Suprapubic skin (tissue), 4 donors: ENCODE data around the gene ADH5. TPM values are rescaled to one million over a fixed set of nuclear protein-coding genes. Genes with fewer than 3 reads are reported as not detected.
"Not testable (repeated sequence)": the region's sequence is repeated elsewhere in the genome, so short reads cannot be mapped to it uniquely, and the experiment has no call there.

Experiments used
- DNase-seq, 2 donors: peaks; one replicate each; pipeline ENCODE4 v3.0.0-alpha.2; 2019; ENCODE audit warnings: low spot score in 2 of 2
- H3K27ac ChIP-seq: fragments of 200-600 bp; sonication (generic); one replicate; pipeline ENCODE4 v1.5.1; 2019
- H3K27me3 ChIP-seq: fragments of 200-600 bp; sonication (generic); one replicate; pipeline ENCODE4 v1.5.1; 2019
- H3K36me3 ChIP-seq: fragments of 200-600 bp; sonication (generic); one replicate; pipeline ENCODE4 v1.5.1; 2019
- H3K4me1 ChIP-seq: fragments of 200-600 bp; sonication (generic); one replicate; pipeline ENCODE4 v1.5.1; 2019
- H3K4me3 ChIP-seq: fragments of 200-600 bp; sonication (generic); one replicate; pipeline ENCODE4 v1.5.1; 2019; ENCODE audit warnings: mild to moderate bottlenecking
- H3K9me3 ChIP-seq: fragments of 200-600 bp; sonication (generic); one replicate; pipeline ENCODE4 v1.5.1; 2019
- CTCF ChIP-seq, 2 donors: fragments of 200-600 bp in 1 of 2; fragments of 450-650 bp in 1 of 2; sonication (generic) in 1 of 2; IDR thresholded peaks; one replicate each; pipeline ENCODE4 v1.5.1; 2016 to 2019; ENCODE audit warnings: antibody characterized with exemption in 2 of 2, mild to moderate bottlenecking in 1 of 2, moderate library complexity in 1 of 2
- EP300 ChIP-seq: sonication (generic); formaldehyde crosslinking; IDR thresholded peaks from one replicate; pipeline ENCODE4 v1.6.1; 2017; ENCODE audit warnings: antibody characterized with exemption
- POLR2A ChIP-seq, 2 donors: fragments of 450-650 bp; IDR thresholded peaks; one replicate each; pipeline ENCODE4 v1.6.1; 2017; ENCODE audit warnings: antibody characterized with exemption in 2 of 2, mild to moderate bottlenecking in 2 of 2, moderate library complexity in 2 of 2
- POLR2AphosphoS5 ChIP-seq, 3 donors: sonication (generic); formaldehyde crosslinking; IDR thresholded peaks; one replicate each; pipeline ENCODE4 v1.6.1; 2017; ENCODE audit warnings: antibody characterized with exemption in 3 of 3
- WGBS: methylation state at CpG from one replicate; pipeline ENCODE4 v1.1.5; 2018; 5-methylcytosine and 5-hydroxymethylcytosine counted together
- total RNA-seq, 4 donors: library from RNA; depleted of rRNA; stranded (reverse); fragments of >200 nt; gene quantifications; one replicate each; pipeline ENCODE4 v1.1.0, GENCODE V29; 2016

The ADH5 gene
- total RNA-seq, 4 donors from 2014 or later = 42.9 to 83.9 (median 63.8) TPM

- WGBS = 92% methylated on average over 1 of the region's 1 CpG
- TF ChIP-seq EP300 = no peak
- no peak for TF ChIP-seq POLR2AphosphoS5 (IDR thresholded peaks at IDR 0.05)
- TF ChIP-seq POLR2A (IDR thresholded peaks at IDR 0.05) = no peak
- no peak for TF ChIP-seq CTCF (IDR thresholded peaks at IDR 0.05)
- Histone ChIP-seq H3K9me3 (no peaks in the 10 kb centered on the region), H3K36me3 (no peaks in the 10 kb centered on the region), H3K27ac (no peak overlapping the region), H3K4me3 (no peak overlapping the region), H3K27me3 (no peaks in the 10 kb centered on the region), H3K4me1 (no peaks in the 10 kb centered on the region)
- DNase-seq = no peak
These were observed 15.6 kb upstream of the ADH5 start for GRCh38 chr4:99104153-99104552.

GRCh38 chr4:99103166-99103565, 14.6 kb upstream of the ADH5 start:
- no peak for TF ChIP-seq POLR2AphosphoS5 (IDR thresholded peaks at IDR 0.05)
- no peaks in the 10 kb centered on the region for H3K36me3 ChIP-seq
- H3K27me3 ChIP-seq = no peaks in the 10 kb centered on the region
- H3K4me3 ChIP-seq = no peak overlapping the region
- no peak for DNase-seq
- H3K9me3 ChIP-seq = no peaks in the 10 kb centered on the region
- H3K4me1 ChIP-seq = no peaks in the 10 kb centered on the region
- no peak overlapping the region for H3K27ac ChIP-seq

- DNase-seq = no peak
- no peak overlapping the region for H3K27ac ChIP-seq
- H3K27me3 ChIP-seq = no peaks in the 10 kb centered on the region
- no peak overlapping the region for H3K4me3 ChIP-seq
- TF ChIP-seq POLR2A (IDR thresholded peaks at IDR 0.05) (no peak), POLR2AphosphoS5 (IDR thresholded peaks at IDR 0.05) (no peak), CTCF (IDR thresholded peaks at IDR 0.05) (no peak), EP300 (no peak)
- no peaks in the 10 kb centered on the region for H3K36me3 ChIP-seq
- no peaks in the 10 kb centered on the region for H3K4me1 ChIP-seq
- H3K9me3 ChIP-seq = no peaks in the 10 kb centered on the region
- 94% methylated on average over 2 of the region's 2 CpGs for WGBS
These were observed 14.0 kb upstream of the ADH5 start for GRCh38 chr4:99102634-99103033.

GRCh38 chr4:99100876-99101275, 12.3 kb upstream of the ADH5 start:
- Histone ChIP-seq H3K4me3 (no peak overlapping the region), H3K9me3 (no peaks in the 10 kb centered on the region), H3K27me3 (no peaks in the 10 kb centered on the region), H3K36me3 (no peaks in the 10 kb centered on the region), H3K4me1 (no peaks in the 10 kb centered on the region), H3K27ac (no peak overlapping the region)
- no peak for TF ChIP-seq CTCF (IDR thresholded peaks at IDR 0.05)
- no peak for DNase-seq
- 83% methylated on average over 1 of the region's 1 CpG for WGBS

- not testable (repeated sequence) for H3K4me1 ChIP-seq, H3K27ac ChIP-seq, H3K36me3 ChIP-seq, DNase-seq, H3K4me3 ChIP-seq, H3K9me3 ChIP-seq, H3K27me3 ChIP-seq
- WGBS = 68% methylated on average over 5 of the region's 5 CpGs
These were observed 11.2 kb upstream of the ADH5 start for GRCh38 chr4:99099814-99100213.

GRCh38 chr4:99099311-99099710, 10.7 kb upstream of the ADH5 start:
- 87% methylated on average over 10 of the region's 12 CpGs for WGBS
- no peak overlapping the region for H3K27ac ChIP-seq
- H3K36me3 ChIP-seq = no peaks in the 10 kb centered on the region
- TF ChIP-seq CTCF (IDR thresholded peaks at IDR 0.05) = no peak
- TF ChIP-seq POLR2AphosphoS5 (IDR thresholded peaks at IDR 0.05) = no peak
- no peak for TF ChIP-seq POLR2A (IDR thresholded peaks at IDR 0.05)
- TF ChIP-seq EP300 = no peak
- no peaks in the 10 kb centered on the region for H3K27me3 ChIP-seq
- DNase-seq = no peak
- no peaks in the 10 kb centered on the region for H3K4me1 ChIP-seq
- H3K4me3 ChIP-seq = no peak overlapping the region
- no peaks in the 10 kb centered on the region for H3K9me3 ChIP-seq

GRCh38 chr4:99091841-99092240, 3.3 kb upstream of the ADH5 start:
- not testable (repeated sequence) for H3K36me3 ChIP-seq, H3K27me3 ChIP-seq, H3K4me3 ChIP-seq, H3K27ac ChIP-seq, DNase-seq, H3K9me3 ChIP-seq
- WGBS = 56% methylated on average over 2 of the region's 2 CpGs
- H3K4me1 ChIP-seq = peaks cover 37% of the 10 kb centered on the region
